ENCODE measurements around the gene C16orf74.

Gene C16orf74

GRCh38 chr16:85750827-85751697, at the start of gene C16orf74:
Gene C16orf74, minus strand, starts transcription at chr16:85751096. Its CDS starts 15,879 bp downstream, at chr16:85735217.
- DNase-seq, result no peak

- DNase-seq, result no peak
Measured at GRCh38 chr16:85800321-85800669, 49.4 kb upstream of the C16orf74 start.

DNA sequence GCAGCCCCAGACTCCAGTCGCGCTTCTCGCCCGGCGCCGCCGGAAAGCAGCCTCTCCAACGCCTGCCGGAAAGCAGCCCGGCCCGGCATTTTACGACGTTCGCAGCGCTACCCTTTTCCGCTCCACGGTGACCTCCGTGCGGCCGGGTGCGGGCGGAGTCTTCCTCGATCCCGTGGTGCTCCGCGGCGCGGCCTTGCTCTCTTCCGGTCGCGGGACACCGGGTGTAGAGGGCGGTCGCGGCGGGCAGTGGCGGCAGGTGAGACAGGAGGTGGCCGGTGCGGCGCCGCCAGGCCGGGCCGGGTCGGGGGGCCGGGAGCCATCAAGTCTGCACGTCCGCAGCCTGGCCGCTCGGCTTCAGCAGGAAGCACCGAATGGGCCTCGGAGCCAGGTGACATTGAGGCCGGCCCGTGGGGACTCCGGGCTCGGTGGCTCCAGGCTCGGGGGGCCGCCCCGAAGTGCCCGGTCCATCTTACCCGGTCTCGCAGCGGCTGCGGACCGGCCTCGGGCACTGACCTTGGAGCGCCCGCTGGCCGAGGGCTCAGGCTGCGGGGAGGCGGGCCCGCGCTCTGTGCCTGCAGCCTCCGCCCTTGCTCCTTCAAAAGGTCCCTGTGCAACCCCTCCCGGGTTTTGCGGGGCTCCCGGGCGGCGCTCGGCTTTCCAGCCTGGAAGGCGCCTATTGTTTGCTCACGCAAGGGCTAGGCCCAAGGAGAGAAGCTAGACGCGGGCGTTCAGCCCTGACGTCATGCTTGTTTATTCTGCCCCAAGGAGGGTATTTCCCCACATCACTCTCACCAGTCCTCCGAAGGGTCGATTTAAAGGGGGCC, 48.8 kb upstream of the C16orf74 start, which contains the start of the genes COX4I1 and EMC8:
Gene COX4I1 (plus strand): TSS at position 199 of the 824 bp plus-strand sequence. CDS start 1,511 bp downstream, outside the sequence.
Gene EMC8 (minus strand): TSS at position 48 of the 824 bp plus-strand sequence. CDS start 249 bp downstream, outside the sequence.
- DNase-seq, result peak; percentile 88

DNA sequence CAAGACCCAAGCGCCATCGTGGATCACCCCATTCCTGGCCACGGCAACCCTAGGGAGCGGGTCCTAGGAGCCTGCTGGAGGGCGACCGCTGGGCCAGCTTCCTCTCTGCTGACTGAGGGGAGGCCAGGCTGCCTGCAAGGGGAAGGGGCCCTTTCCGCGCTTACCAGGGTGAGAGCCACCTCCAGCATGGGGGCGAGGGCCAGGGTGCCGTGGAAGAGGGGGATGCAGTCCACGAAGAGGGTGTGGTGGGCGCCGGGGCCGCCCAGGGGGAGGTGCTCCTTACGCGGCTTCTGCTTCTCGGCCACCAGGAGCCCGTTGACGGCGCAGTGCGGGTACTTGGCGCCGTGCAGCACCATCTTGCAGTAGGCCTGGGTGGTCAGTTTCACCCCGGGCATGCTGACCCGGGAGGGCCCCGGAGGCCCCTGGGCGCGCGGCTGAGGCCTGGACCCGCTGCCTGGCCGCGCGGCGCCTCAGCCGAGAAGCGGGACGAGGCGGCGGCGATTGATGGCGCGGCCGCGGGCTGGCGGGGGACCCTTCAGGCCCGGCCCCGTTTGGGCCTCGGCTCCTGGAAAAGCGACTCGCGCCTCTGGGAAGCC, 48.1 kb upstream of the C16orf74 start:
- no peak for DNase-seq

DNA sequence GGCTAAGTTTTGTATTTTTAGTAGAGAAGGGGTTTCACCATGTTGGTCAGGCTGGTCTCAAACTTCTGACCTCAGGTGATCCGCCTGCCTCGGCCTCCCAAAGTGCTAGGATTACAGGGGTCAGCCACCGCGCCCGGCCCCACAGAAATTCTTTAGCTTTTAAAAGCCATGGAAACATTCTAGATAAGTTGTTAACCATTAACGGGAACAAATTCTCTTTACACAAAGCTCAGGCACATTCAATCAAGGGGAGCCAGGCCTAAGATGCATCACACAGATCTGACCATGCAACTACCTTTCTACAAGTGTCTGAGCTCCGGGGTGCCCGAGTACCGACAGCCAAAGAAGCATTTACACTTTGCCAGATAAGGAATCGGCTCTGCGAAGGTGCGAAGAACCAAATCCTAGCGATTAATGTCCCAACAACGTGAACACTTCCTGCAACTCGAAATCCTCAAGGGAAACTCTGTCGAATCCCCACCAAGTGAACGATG, 47.4 kb upstream of the C16orf74 start:
- no peak for DNase-seq

DNA sequence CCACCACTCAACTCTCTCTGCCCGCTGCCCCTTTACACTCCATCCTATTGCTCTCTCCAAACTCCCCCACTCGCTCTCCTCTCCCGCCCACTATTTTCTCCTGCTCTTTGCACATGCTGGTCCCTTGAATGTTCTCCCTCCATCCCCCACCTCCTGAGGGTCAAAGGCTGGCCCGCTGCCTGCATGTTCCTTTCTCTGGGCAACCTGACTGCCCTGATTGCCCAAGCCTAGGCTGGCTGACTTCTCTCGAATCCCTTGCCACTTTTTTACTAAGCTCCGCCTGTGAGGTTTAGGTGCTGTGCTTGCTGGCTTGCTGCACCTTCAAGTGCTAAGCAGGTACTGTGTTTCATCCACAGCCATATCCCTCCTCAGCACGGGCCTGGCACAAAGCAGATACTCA, 45.7 kb upstream of the C16orf74 start:
- DNase-seq, result no peak

DNA sequence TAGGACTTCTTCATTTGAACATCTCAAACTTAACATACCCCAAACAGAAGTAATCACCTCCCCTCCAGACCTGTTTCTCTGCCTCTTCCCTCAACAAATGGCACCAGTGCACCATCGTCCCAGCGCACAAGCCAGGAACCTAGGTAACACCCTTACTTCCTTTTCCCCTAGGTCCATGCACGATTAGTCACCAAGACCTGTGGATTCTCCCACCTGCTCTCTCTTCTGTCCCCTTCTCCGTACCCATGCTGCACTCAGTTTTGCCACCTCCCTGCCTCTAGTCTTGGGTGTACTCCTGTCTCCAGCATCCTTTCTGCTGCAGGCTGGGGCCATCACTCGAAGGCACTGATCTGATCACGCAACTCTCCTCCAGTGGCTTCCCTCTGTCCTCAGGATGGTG, 45.3 kb upstream of the C16orf74 start:
- no peak for DNase-seq

DNA sequence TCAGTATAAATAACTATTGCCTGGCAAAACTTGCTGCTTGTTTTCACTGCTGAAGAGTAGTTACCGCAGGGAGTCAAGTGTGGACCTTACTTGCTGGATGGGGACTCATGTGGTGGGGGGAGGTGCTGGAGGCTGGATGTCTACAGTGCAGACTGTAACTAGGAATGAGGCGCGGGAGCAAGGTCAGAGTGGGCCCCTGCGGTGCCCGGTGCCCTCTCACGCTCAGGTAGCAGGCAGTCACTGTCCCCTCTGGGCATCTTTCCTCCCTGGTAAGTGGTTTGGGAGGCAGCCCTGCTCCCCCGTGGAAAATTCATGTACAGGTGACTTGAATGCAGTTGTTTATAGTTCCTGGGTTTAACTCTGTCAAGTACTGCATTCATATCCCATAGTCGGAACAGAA, 43.8 kb upstream of the C16orf74 start:
- no peak for DNase-seq

- DNase-seq, result no peak
Measured at GRCh38 chr16:85793662-85794298, 42.9 kb upstream of the C16orf74 start.

DNA sequence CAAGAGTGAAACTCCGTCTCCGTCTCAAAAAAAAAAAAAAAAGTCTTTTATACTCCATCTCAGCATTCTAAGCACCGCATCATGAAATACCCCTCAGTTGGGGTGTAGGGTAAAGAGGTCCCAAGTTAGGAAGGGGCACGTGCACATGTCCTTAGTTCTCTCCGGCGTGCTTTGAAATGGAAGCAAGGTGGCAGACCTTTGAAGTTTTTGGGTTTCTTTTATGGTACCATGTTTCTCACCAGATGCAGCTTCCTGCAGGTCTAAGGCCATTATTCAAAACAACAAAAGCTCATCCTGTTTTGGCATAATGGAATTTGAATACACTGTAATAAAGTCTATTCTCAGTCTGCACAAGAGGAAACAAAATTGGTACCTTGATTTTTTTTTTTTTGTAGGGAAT, 38.9 kb upstream of the C16orf74 start:
- DNase-seq, result no peak

DNA sequence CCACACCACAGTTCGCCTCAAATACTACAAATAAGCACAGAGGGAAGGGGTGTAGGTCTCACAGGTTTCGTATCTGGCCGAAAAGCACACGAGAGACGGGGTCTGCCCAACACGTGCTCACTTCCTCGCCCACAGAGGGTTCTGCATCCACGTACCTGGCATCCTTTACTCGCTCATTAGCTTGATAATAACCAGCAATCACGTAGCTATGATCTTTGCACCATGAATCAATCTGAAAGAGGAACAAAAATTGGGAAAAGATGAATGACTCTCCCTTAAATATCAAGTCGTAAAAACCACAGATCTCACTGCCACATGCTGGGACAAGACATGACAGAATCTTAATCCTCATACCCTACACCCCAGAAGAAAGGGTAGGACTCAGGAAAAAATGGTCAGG, 37.9 kb upstream of the C16orf74 start:
- no peak for DNase-seq

GRCh38 chr16:85785927-85786326, 35.0 kb upstream of the C16orf74 start:
- no peak for DNase-seq

GRCh38 chr16:85784813-85785212, 33.9 kb upstream of the C16orf74 start:
- DNase-seq, result no peak

DNA sequence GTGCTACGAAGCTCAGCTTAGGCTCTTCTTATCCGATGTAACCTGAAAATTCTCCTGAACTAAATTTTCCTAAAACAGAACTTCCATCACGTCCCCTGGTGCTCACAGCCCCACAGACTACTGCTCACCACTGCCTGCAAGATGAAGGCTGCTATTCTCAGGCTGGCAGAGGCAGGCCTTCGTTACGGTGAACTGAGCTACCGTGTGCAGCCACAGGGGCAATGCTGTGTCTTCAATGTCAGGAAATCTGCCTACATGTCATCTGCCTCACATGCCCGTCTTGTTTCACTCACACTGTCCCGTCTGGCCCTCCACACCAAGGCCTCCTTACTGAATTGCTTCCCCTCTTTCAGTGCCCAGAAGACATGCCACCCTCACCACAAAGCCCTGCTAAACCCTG, 32.5 kb upstream of the C16orf74 start:
- DNase-seq, result no peak

GRCh38 chr16:85782451-85782850, 31.6 kb upstream of the C16orf74 start:
- DNase-seq, result no peak

GRCh38 chr16:85781695-85782370, 30.9 kb upstream of the C16orf74 start:
- DNase-seq, result no peak

GRCh38 chr16:85781156-85781555, 30.3 kb upstream of the C16orf74 start:
- no peak for DNase-seq

DNA sequence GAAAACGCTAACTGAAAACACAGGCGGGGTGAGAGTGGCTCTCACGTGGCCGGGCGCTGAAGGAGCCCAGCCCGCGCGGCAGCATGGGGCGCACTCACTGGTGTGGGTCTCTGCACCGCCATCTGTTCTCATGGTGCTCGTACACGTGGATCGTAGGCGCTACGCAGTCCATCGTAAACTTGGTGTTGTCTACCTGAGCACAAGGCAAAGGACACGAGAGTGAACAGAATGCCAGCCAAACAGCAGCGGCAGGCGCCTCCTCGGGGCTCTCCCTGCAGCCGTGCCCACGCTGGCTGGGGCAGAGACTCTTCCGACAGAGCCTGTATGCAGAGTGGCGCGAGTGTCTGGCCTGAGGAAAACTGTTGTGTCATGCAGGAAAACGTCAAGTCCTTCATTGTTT, 29.4 kb upstream of the C16orf74 start:
- DNase-seq, result no peak

DNA sequence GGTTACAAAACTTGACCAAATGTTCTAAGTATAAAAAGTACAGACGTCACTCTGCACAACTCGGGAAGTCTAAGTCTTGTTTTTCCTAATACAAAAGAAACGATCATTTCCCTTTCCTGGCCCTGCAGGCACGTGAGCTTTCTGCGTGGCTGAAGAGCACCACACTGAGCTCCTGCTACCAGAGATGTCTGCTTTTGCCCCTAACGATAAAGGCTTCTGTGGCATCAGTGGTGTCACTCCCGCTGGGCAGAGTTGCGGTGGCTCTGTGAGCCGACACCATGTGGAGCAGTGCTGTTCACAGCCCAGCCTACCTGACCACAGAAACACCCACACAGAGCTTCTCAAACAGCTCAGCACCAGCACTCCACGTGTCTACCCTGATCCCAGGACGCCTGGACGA, 28.0 kb upstream of the C16orf74 start:
- no peak for DNase-seq

GRCh38 chr16:85777583-85778310, 26.9 kb upstream of the C16orf74 start:
- no peak for DNase-seq

- no peak for DNase-seq
Measured at GRCh38 chr16:85774811-85775210, 23.9 kb upstream of the C16orf74 start.

All from activated T-cell treated with anti-CD3 and anti-CD28 coated beads for 4 hours (primary cell).